HFFc6 (cell line): Measurements from ENCODE around the gene POU2F1. TPM values are rescaled to one million over a fixed set of nuclear protein-coding genes. Genes with fewer than 3 reads are reported as not detected.

Source experiments
- DNase-seq: peaks from one replicate; pipeline ENCODE4 v3.0.0-alpha.2; 2018
- H3K27ac Mint-ChIP-seq: 2 replicates; pipeline ENCODE4 v1.8.0; 2020; ENCODE audit warnings: mild to moderate bottlenecking, mixed read lengths
- H3K27me3 Mint-ChIP-seq: 2 replicates; pipeline ENCODE4 v1.8.0; 2021; ENCODE audit warnings: mild to moderate bottlenecking, moderate library complexity, mixed read lengths; ENCODE audit not compliant: insufficient read depth
- H3K36me3 Mint-ChIP-seq: 2 replicates; pipeline ENCODE4 v1.8.0; 2021; ENCODE audit warnings: low read depth, mixed read lengths
- H3K4me1 Mint-ChIP-seq: 2 replicates; pipeline ENCODE4 v1.8.0; 2020; ENCODE audit warnings: low read depth, mixed read lengths
- H3K4me3 Mint-ChIP-seq: 2 replicates; pipeline ENCODE4 v1.8.0; 2020; ENCODE audit warnings: mild to moderate bottlenecking, moderate library complexity, mixed read lengths
- H3K9me3 Mint-ChIP-seq: 2 replicates; pipeline ENCODE4 v1.8.0; 2020; ENCODE audit warnings: mild to moderate bottlenecking, mixed read lengths
- total RNA-seq, 6 experiments: library from RNA; stranded (reverse); fragmentation: NEBNext Ultra II Directional; extraction: Animal tissue kit (Norgen Biotek cat#: 25700); gene quantifications; 2 replicates in 1 of 6; 3 replicates in 5 of 6; pipeline ENCODE4 v1.2.3, GENCODE V29; 2021
- TF ChIP-seq, protein P1 (sequence below): fragments of 200-600 bp; sonication (generic); IDR thresholded peaks from 2 replicates; pipeline ENCODE4 v1.5.0; 2021; ENCODE audit warnings: antibody characterized with exemption, mild to moderate bottlenecking

The POU2F1 gene
- total RNA-seq, 6 experiments from 2014 or later: 3.4 to 6.6 (median 4.4) TPM

GRCh38 chr1:167434306-167434705, 213.6 kb downstream of the POU2F1 start:
- no peaks in the 10 kb centered on the region for H3K36me3 Mint-ChIP-seq
- no peak overlapping the region for H3K4me3 Mint-ChIP-seq
- H3K9me3 Mint-ChIP-seq: no peaks in the 10 kb centered on the region; the same call in 1 of the 2 replicates
- no peak overlapping the region for H3K27ac Mint-ChIP-seq
- DNase-seq: no peak
- H3K4me1 Mint-ChIP-seq: no peaks in the 10 kb centered on the region
- H3K27me3 Mint-ChIP-seq: peaks cover 13% of the 10 kb centered on the region; the same call in 1 of the 2 replicates
- TF ChIP-seq, protein P1, sequence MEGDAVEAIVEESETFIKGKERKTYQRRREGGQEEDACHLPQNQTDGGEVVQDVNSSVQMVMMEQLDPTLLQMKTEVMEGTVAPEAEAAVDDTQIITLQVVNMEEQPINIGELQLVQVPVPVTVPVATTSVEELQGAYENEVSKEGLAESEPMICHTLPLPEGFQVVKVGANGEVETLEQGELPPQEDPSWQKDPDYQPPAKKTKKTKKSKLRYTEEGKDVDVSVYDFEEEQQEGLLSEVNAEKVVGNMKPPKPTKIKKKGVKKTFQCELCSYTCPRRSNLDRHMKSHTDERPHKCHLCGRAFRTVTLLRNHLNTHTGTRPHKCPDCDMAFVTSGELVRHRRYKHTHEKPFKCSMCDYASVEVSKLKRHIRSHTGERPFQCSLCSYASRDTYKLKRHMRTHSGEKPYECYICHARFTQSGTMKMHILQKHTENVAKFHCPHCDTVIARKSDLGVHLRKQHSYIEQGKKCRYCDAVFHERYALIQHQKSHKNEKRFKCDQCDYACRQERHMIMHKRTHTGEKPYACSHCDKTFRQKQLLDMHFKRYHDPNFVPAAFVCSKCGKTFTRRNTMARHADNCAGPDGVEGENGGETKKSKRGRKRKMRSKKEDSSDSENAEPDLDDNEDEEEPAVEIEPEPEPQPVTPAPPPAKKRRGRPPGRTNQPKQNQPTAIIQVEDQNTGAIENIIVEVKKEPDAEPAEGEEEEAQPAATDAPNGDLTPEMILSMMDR: no peak

GRCh38 chr1:167435484-167435883, 214.8 kb downstream of the POU2F1 start:
- Mint-ChIP-seq H3K4me1 (0 out of 2 replicates have a peak, but pooled peaks cover 8% of the 10 kb centered on the region), H3K27me3 (peaks cover 23% of the 10 kb centered on the region), H3K27ac (no peak overlapping the region), H3K36me3 (no peaks in the 10 kb centered on the region), H3K9me3 (no peaks in the 10 kb centered on the region; the same call in 1 of the 2 replicates), H3K4me3 (no peak overlapping the region)
- no peak for DNase-seq
- TF ChIP-seq, protein P1: no peak

GRCh38 chr1:167438171-167439138, 217.8 kb downstream of the POU2F1 start:
- 0 out of 2 replicates have a peak, but pooled peaks cover 8% of the 10 kb centered on the region for H3K4me1 Mint-ChIP-seq
- peaks cover 25% of the 10 kb centered on the region for H3K27me3 Mint-ChIP-seq
- H3K27ac Mint-ChIP-seq: no peak overlapping the region
- TF ChIP-seq, protein P1: no peak
- no peaks in the 10 kb centered on the region for H3K36me3 Mint-ChIP-seq
- H3K9me3 Mint-ChIP-seq: no peaks in the 10 kb centered on the region; the same call in 1 of the 2 replicates
- no peak for DNase-seq
- no peak overlapping the region for H3K4me3 Mint-ChIP-seq

GRCh38 chr1:167439301-167439988, 218.8 kb downstream of the POU2F1 start:
- no peaks in the 10 kb centered on the region for H3K36me3 Mint-ChIP-seq
- peak overlapping the region; percentile 63 for H3K4me3 Mint-ChIP-seq

GRCh38 chr1:167440345-167440744, 219.7 kb downstream of the POU2F1 start:
- no peaks in the 10 kb centered on the region for H3K36me3 Mint-ChIP-seq
- H3K27me3 Mint-ChIP-seq: peaks cover 25% of the 10 kb centered on the region
- 0 out of 2 replicates have a peak, but pooled peaks cover 8% of the 10 kb centered on the region for H3K4me1 Mint-ChIP-seq
- H3K4me3 Mint-ChIP-seq: no peak overlapping the region
- TF ChIP-seq, protein P1: no peak
- DNase-seq: no peak
- no peak overlapping the region for H3K27ac Mint-ChIP-seq
- H3K9me3 Mint-ChIP-seq: no peaks in the 10 kb centered on the region; the same call in 1 of the 2 replicates

More at GRCh38 chr1:167439301-167439988, 218.8 kb downstream of the POU2F1 start:
- no peak for DNase-seq
- H3K9me3 Mint-ChIP-seq: no peaks in the 10 kb centered on the region; the same call in 1 of the 2 replicates
- TF ChIP-seq, protein P1: peak; percentile 42; the same call in 1 of the 2 replicates
- H3K27me3 Mint-ChIP-seq: peaks cover 25% of the 10 kb centered on the region
- 0 out of 2 replicates have a peak, but pooled peaks cover 8% of the 10 kb centered on the region for H3K4me1 Mint-ChIP-seq
- H3K27ac Mint-ChIP-seq: no peak overlapping the region
